Nephron (organoid): ENCODE results near the gene FADS6.
"Not testable (repeated sequence)": the region's sequence is repeated elsewhere in the genome, so short reads cannot be mapped to it uniquely, and the experiment has no call there.

Source experiments
- H3K27ac Mint-ChIP-seq, 3 experiments: 2 replicates each; pipeline ENCODE4 v1.8.0; 2020; ENCODE audit warnings: mixed read lengths in 3 of 3, mild to moderate bottlenecking in 2 of 3, moderate library complexity in 1 of 3
- H3K27me3 Mint-ChIP-seq: 2 replicates; pipeline ENCODE4 v1.8.0; 2021; ENCODE audit warnings: low read depth, mild to moderate bottlenecking, moderate library complexity, mixed read lengths
- H3K36me3 Mint-ChIP-seq: 2 replicates; pipeline ENCODE4 v1.8.0; 2020; ENCODE audit warnings: low read depth, mixed read lengths
- H3K4me1 Mint-ChIP-seq: 2 replicates; pipeline ENCODE4 v1.8.0; 2020; ENCODE audit warnings: mixed read lengths
- H3K4me3 Mint-ChIP-seq, 3 experiments: 2 replicates each; pipeline ENCODE4 v1.8.0; 2020; ENCODE audit warnings: mild to moderate bottlenecking in 3 of 3, mixed read lengths in 3 of 3, moderate library complexity in 2 of 3
- H3K9me3 Mint-ChIP-seq: 2 replicates; pipeline ENCODE4 v1.8.0; 2020; ENCODE audit warnings: mixed read lengths
- CTCF ChIP-seq, 3 experiments: fragments of 200-600 bp; sonication (generic); IDR thresholded peaks; one replicate each; pipeline ENCODE4 v1.5.0; 2021; ENCODE audit warnings: antibody characterized with exemption in 3 of 3; ENCODE audit not compliant: unreplicated experiment in 3 of 3

The FADS6 gene

GRCh38 chr17:74919440-74920305 lies 26.2 kb upstream of the FADS6 start:
- Mint-ChIP-seq H3K4me3 (no peak overlapping the region), H3K27ac (no peak overlapping the region), H3K9me3 (no peaks in the 10 kb centered on the region), H3K4me1 (no peaks in the 10 kb centered on the region), H3K27me3 (peaks cover 59% of the 10 kb centered on the region), H3K36me3 (no peaks in the 10 kb centered on the region)
- TF ChIP-seq CTCF (IDR thresholded peaks at IDR 0.05; ENCODE audit: unreplicated experiment in 3 of 3), result no peak

GRCh38 chr17:74918906-74919305 lies 25.5 kb upstream of the FADS6 start:
- H3K9me3 Mint-ChIP-seq, result no peaks in the 10 kb centered on the region
- peaks cover 55% of the 10 kb centered on the region for H3K27me3 Mint-ChIP-seq
- no peak overlapping the region for H3K27ac Mint-ChIP-seq
- H3K4me3 Mint-ChIP-seq, result no peak overlapping the region
- no peaks in the 10 kb centered on the region for H3K36me3 Mint-ChIP-seq
- TF ChIP-seq CTCF (IDR thresholded peaks at IDR 0.05; ENCODE audit: unreplicated experiment in 3 of 3), result no peak
- no peaks in the 10 kb centered on the region for H3K4me1 Mint-ChIP-seq

- H3K36me3 Mint-ChIP-seq, result no peaks in the 10 kb centered on the region
- H3K27me3 Mint-ChIP-seq, result peaks cover 44% of the 10 kb centered on the region
- no peak for TF ChIP-seq CTCF (IDR thresholded peaks at IDR 0.05; ENCODE audit: unreplicated experiment in 3 of 3)
- no peak overlapping the region for H3K4me3 Mint-ChIP-seq
- H3K4me1 Mint-ChIP-seq, result no peaks in the 10 kb centered on the region
- no peaks in the 10 kb centered on the region for H3K9me3 Mint-ChIP-seq
- H3K27ac Mint-ChIP-seq, result no peak overlapping the region
These were observed 24.0 kb upstream of the FADS6 start for GRCh38 chr17:74917430-74917829.

- no peaks in the 10 kb centered on the region for H3K9me3 Mint-ChIP-seq
- H3K36me3 Mint-ChIP-seq, result no peaks in the 10 kb centered on the region
- H3K27me3 Mint-ChIP-seq, result peaks cover 42% of the 10 kb centered on the region
- H3K27ac Mint-ChIP-seq, result no peak overlapping the region
- TF ChIP-seq CTCF (IDR thresholded peaks at IDR 0.05; ENCODE audit: unreplicated experiment in 3 of 3), result no peak
- no peak overlapping the region for H3K4me3 Mint-ChIP-seq
- no peaks in the 10 kb centered on the region for H3K4me1 Mint-ChIP-seq
These were observed 23.4 kb upstream of the FADS6 start for GRCh38 chr17:74916851-74917199.

- Mint-ChIP-seq H3K4me1 (no peaks in the 10 kb centered on the region), H3K27me3 (peaks cover 45% of the 10 kb centered on the region), H3K36me3 (no peaks in the 10 kb centered on the region), H3K4me3 (no peak overlapping the region), H3K27ac (no peak overlapping the region), H3K9me3 (no peaks in the 10 kb centered on the region)
- TF ChIP-seq CTCF (IDR thresholded peaks at IDR 0.05; ENCODE audit: unreplicated experiment in 3 of 3), result no peak
These were observed 22.9 kb upstream of the FADS6 start for GRCh38 chr17:74916136-74916850.

- not testable (repeated sequence) for H3K36me3 Mint-ChIP-seq, H3K9me3 Mint-ChIP-seq, H3K4me1 Mint-ChIP-seq, H3K4me3 Mint-ChIP-seq, H3K27ac Mint-ChIP-seq
- peaks cover 47% of the 10 kb centered on the region for H3K27me3 Mint-ChIP-seq
These were observed 18.0 kb upstream of the FADS6 start for GRCh38 chr17:74911423-74911822.

GRCh38 chr17:74909097-74909496 lies 15.7 kb upstream of the FADS6 start:
- not testable (repeated sequence) for H3K9me3 Mint-ChIP-seq, H3K4me1 Mint-ChIP-seq, H3K4me3 Mint-ChIP-seq, H3K36me3 Mint-ChIP-seq, H3K27ac Mint-ChIP-seq
- peaks cover 48% of the 10 kb centered on the region for H3K27me3 Mint-ChIP-seq
